Ascending aorta (tissue), 2 donors: Measurements from ENCODE around the gene EGFLAM. TPM values are rescaled to one million over a fixed set of nuclear protein-coding genes. Genes with fewer than 3 reads are reported as not detected.

ENCODE experiments used
- DNase-seq, 2 donors: peaks; one replicate each; pipeline ENCODE4 v3.0.0-alpha.2; 2019; ENCODE audit warnings: low spot score in 2 of 2
- H3K27ac ChIP-seq, 2 donors: fragments of 200-600 bp; sonication (generic); one replicate each; pipeline ENCODE4 v1.5.1; 2016 to 2017; ENCODE audit warnings: mild to moderate bottlenecking in 1 of 2
- H3K27me3 ChIP-seq: fragments of 200-600 bp; sonication (generic); one replicate; pipeline ENCODE4 v1.5.1; 2017
- H3K36me3 ChIP-seq, 2 donors: fragments of 200-600 bp; sonication (generic); one replicate each; pipeline ENCODE4 v1.5.1; 2016
- H3K4me1 ChIP-seq, 2 donors: fragments of 200-600 bp; sonication (generic); one replicate each; pipeline ENCODE4 v1.5.1; 2016 to 2017; ENCODE audit warnings: mild to moderate bottlenecking in 1 of 2
- H3K4me3 ChIP-seq, 2 donors: fragments of 200-600 bp; sonication (generic); one replicate each; pipeline ENCODE4 v1.5.1; 2016 to 2017; ENCODE audit warnings: mild to moderate bottlenecking in 1 of 2
- H3K9me3 ChIP-seq, 2 donors: fragments of 200-600 bp; sonication (generic); one replicate each; pipeline ENCODE4 v1.5.1; 2016
- intact Hi-C: fragments of 100-400 bp; cut with DNase I; formaldehyde crosslinking; loops from one replicate; pipeline ENCODE4 v1.15.1; 2023
- total RNA-seq: library from RNA; depleted of rRNA; stranded (reverse); fragments of >200 nt; gene quantifications from one replicate; pipeline ENCODE4 v1.1.0, GENCODE V29; 2016
- TF ChIP-seq, protein P1 (sequence below), 3 experiments: fragments of 200-600 bp in 2 of 3; fragments of 450-650 bp in 1 of 3; sonication (generic) in 2 of 3; IDR thresholded peaks; one replicate each; pipeline ENCODE4 v1.5.1; 2016 to 2019; ENCODE audit warnings: antibody characterized with exemption in 3 of 3, mild to moderate bottlenecking in 1 of 3, moderate library complexity in 1 of 3

The EGFLAM gene
- total RNA-seq, 1 donor from 2014 or later, result 4.2 TPM

- TF ChIP-seq, protein P1, sequence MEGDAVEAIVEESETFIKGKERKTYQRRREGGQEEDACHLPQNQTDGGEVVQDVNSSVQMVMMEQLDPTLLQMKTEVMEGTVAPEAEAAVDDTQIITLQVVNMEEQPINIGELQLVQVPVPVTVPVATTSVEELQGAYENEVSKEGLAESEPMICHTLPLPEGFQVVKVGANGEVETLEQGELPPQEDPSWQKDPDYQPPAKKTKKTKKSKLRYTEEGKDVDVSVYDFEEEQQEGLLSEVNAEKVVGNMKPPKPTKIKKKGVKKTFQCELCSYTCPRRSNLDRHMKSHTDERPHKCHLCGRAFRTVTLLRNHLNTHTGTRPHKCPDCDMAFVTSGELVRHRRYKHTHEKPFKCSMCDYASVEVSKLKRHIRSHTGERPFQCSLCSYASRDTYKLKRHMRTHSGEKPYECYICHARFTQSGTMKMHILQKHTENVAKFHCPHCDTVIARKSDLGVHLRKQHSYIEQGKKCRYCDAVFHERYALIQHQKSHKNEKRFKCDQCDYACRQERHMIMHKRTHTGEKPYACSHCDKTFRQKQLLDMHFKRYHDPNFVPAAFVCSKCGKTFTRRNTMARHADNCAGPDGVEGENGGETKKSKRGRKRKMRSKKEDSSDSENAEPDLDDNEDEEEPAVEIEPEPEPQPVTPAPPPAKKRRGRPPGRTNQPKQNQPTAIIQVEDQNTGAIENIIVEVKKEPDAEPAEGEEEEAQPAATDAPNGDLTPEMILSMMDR (IDR thresholded peaks at IDR 0.05), result no peak
- Histone ChIP-seq H3K27me3 (no peaks in the 10 kb centered on the region), H3K36me3 (no peaks in the 10 kb centered on the region), H3K4me3 (no peak overlapping the region), H3K4me1 (peaks cover 0 to 4% of the 10 kb centered on the region in 2 donors), H3K9me3 (no peaks in the 10 kb centered on the region), H3K27ac (no peak overlapping the region)
- DNase-seq, result no peak
- intact Hi-C loops, result no loop called here
Measured at GRCh38 chr5:38458174-38458573, 199.8 kb downstream of the EGFLAM start.

DNA sequence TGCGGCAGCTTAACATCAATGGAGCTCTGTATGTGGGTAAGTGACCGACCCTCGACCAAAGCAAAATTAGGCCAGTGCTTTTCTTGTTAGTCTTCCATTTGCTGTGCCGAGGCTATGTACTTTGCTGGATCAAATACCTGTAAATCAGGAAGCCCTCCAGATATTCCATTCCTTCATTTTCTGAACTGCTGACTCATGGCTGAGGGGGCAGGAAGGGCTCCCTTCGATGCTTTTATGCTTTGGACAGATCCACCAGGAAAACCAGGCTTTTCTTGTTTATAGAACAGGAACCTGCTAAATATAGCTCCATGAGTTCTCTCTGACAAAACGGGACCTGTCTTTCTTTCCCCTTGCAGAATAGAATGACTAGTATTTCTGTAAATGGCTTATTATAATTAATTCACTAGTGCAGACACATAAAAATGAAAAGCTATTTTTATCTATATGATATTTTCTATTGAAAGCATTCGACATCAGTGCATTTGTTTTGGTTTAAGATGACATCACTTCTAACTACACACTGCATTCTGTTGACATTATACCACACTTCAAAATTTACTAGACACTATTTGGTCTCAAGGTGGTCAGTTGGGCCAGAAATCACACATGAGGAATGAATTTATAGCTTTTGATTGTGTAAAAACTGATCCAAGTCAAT, 204.7 kb downstream of the EGFLAM start:
- DNase-seq, result no peak
- Histone ChIP-seq H3K4me3 (no peak overlapping the region), H3K27ac (peak overlapping the region; percentile 91 to 95), H3K4me1 (peaks cover 12 to 46% of the 10 kb centered on the region in 2 donors), H3K27me3 (no peaks in the 10 kb centered on the region), H3K9me3 (no peaks in the 10 kb centered on the region), H3K36me3 (no peaks in the 10 kb centered on the region)
- TF ChIP-seq, protein P1 (IDR thresholded peaks at IDR 0.05), result no peak
- intact Hi-C loops, result no loop called here

DNA sequence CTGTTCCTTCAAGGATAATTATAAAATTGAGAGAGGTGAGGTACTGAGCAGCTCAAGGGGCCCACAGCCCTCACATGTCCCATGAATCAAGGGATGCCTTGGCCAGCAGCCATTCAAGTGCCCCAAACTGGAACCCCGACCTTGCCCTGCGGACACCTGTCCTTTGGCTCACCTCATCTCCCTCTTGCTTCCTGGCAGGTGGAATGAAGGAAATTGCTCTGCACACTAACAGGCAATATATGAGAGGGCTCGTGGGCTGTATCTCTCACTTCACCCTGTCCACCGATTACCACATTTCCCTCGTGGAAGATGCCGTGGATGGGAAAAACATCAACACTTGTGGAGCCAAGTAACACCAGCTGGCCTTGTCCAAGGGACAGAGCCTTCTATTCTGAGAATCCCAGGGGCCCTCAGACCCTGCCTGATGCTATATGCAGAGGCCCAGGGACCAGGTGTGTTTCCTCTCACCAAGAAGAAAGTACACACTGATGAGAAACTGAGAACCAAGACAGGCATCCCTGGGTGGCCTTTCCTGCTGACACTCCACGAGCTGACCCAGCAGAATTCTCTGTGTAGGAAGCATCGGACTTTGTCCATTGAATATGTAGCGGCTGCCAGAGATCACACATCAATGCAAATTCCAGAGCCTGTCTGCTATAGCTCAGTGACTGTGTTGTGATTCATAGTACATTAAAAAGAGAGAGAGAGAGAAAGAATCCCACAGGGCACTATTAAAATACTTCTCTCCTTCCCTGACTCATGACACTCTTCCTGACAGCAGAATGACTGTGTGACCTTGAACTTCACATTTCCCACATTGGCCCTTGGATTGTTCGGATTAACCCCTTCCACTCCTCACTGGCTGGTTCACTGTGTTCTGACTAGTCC, 205.5 kb downstream of the EGFLAM start:
- H3K27ac ChIP-seq, result peak overlapping the region; percentile 91 to 95
- H3K4me3 ChIP-seq, result no peak overlapping the region
- no peaks in the 10 kb centered on the region for H3K27me3 ChIP-seq
- intact Hi-C loops, result no loop called here
- no peaks in the 10 kb centered on the region for H3K9me3 ChIP-seq
- DNase-seq, result peak in 1 of 2 donors; percentile 67
- H3K36me3 ChIP-seq, result no peaks in the 10 kb centered on the region
- peaks cover 19 to 54% of the 10 kb centered on the region in 2 donors for H3K4me1 ChIP-seq
- TF ChIP-seq, protein P1 (IDR thresholded peaks at IDR 0.05), result no peak

- no peak for DNase-seq
- peaks cover 31 to 66% of the 10 kb centered on the region in 2 donors for H3K4me1 ChIP-seq
- H3K36me3 ChIP-seq, result no peaks in the 10 kb centered on the region
- H3K27ac ChIP-seq, result peak overlapping the region; percentile 91 to 95
- TF ChIP-seq, protein P1 (IDR thresholded peaks at IDR 0.05), result no peak
- intact Hi-C loops, result loop anchor here (5.0 kb wide), 2 partner anchors 382 to 612 kb away; partner anchors contain the start of gene OSMR
- no peaks in the 10 kb centered on the region for H3K27me3 ChIP-seq
- no peak overlapping the region for H3K4me3 ChIP-seq
- H3K9me3 ChIP-seq, result no peaks in the 10 kb centered on the region
Measured at GRCh38 chr5:38465061-38465460, 206.7 kb downstream of the EGFLAM start.

DNA sequence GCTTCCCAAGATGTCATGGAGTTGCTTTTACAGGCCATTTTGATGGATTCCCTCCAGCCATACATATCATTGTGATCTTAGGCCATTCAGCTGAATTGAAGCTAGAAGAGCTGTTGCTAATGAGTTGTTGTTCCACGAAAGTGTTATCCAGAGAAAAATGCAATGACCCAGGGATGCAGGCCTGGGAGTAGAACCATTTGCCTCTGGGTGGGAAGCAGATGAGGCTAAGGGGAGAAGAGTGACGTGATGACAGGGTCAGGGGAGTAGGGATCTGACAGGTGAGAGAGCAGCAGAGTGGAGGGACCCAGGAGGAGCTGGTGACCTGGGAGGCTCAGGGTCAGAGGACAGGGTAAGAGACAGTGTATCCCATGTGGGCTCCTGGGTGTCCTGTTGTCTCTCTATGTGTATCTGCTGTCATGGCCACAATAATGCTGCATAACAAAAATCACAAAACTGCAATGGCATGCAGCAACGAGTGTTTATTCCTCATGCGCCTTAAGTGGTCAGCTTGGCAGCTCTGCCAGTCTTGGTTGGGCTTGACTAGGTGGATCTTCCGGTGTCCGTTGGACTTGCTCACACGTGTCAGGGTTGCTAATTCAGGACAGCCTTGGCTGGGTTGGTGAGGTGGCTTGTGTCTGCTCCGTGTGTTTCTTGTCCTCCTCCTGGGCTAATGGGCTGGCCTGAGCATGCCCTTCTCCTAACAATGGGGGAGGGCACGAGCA, 207.5 kb downstream of the EGFLAM start:
- no peaks in the 10 kb centered on the region for H3K9me3 ChIP-seq
- TF ChIP-seq, protein P1 (IDR thresholded peaks at IDR 0.05), result no peak
- H3K27me3 ChIP-seq, result no peaks in the 10 kb centered on the region
- no peak overlapping the region for H3K4me3 ChIP-seq
- intact Hi-C loops, result loop anchor here (1.0 to 5.0 kb wide), 4 partner anchors 20 to 611 kb away; partner anchors contain the start of gene OSMR
- DNase-seq, result no peak
- peaks cover 32 to 66% of the 10 kb centered on the region in 2 donors for H3K4me1 ChIP-seq
- no peaks in the 10 kb centered on the region for H3K36me3 ChIP-seq
- peak overlapping the region; percentile 91 to 95 for H3K27ac ChIP-seq
